ENCODE measurements around the gene C11orf86.

C11orf86 gene

DNA sequence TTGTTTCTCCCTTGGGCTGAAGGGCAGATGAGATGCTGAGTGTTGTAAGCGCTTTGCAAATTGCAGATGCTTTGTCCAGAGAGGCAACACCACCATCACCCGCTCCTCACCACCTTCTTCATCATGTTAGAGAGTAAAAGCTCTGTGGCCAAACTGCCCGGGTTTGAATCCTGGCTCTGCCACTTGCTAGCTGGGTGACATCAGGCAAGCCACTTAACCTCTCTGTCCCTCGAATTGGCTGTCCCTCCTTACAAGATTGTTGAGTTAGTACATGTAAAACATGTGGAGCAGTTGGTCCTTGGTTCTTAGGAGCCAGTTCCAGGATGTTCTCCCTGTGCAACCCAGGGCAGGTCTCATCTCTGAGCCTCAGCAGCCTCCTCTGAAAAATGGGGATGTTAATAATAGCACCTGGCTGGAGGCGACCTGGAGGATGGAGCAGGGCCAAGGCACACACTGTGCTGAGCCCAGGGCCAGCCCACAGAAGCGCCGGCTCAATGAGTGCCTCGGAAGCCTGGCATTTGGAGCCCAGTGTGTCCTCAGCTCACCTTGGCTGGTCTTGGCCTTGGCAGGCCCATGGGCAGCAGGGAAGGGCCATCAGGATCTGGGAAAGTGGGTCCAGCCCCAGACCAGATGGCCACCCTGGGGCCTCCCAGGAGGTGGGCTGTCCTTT lies 10.5 kb downstream of the C11orf86 start:
- no peaks in the 10 kb centered on the region for H3K79me2 ChIP-seq (ENCODE audit: control insufficient read depth, low read length)
- H3K4me3 ChIP-seq (ENCODE audit: low read length) = no peak overlapping the region
- no peaks in the 10 kb centered on the region for H3K9me3 ChIP-seq (ENCODE audit: control insufficient read depth, insufficient read depth, low read length)
- H3F3A ChIP-seq (ENCODE audit: control insufficient read depth, insufficient read depth) = no peaks in the 10 kb centered on the region
- no peaks in the 10 kb centered on the region for H3K9me2 ChIP-seq (replicated peaks; ENCODE audit: control insufficient read depth, low read length)
- H3K27ac ChIP-seq (ENCODE audit: low read depth, low read length) = no peak overlapping the region
- no peaks in the 10 kb centered on the region for H4K20me1 ChIP-seq (ENCODE audit: control insufficient read depth, insufficient read depth, low read depth, low read length)
- TF ChIP-seq EZH2phosphoT487 (IDR thresholded peaks at IDR 0.05; ENCODE audit: borderline replicate concordance, low read length) = no peak
- TF ChIP-seq, protein P1, sequence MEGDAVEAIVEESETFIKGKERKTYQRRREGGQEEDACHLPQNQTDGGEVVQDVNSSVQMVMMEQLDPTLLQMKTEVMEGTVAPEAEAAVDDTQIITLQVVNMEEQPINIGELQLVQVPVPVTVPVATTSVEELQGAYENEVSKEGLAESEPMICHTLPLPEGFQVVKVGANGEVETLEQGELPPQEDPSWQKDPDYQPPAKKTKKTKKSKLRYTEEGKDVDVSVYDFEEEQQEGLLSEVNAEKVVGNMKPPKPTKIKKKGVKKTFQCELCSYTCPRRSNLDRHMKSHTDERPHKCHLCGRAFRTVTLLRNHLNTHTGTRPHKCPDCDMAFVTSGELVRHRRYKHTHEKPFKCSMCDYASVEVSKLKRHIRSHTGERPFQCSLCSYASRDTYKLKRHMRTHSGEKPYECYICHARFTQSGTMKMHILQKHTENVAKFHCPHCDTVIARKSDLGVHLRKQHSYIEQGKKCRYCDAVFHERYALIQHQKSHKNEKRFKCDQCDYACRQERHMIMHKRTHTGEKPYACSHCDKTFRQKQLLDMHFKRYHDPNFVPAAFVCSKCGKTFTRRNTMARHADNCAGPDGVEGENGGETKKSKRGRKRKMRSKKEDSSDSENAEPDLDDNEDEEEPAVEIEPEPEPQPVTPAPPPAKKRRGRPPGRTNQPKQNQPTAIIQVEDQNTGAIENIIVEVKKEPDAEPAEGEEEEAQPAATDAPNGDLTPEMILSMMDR (IDR thresholded peaks at IDR 0.05; ENCODE audit: low read depth, low read length, poor library complexity, severe bottlenecking) = no peak
- no peaks in the 10 kb centered on the region for H3K36me3 ChIP-seq (ENCODE audit: control insufficient read depth, low read length)
- no peak overlapping the region for H3K4me2 ChIP-seq (ENCODE audit: low read length)
- H3K27me3 ChIP-seq (ENCODE audit: control insufficient read depth, low read length) = peaks cover 9% of the 10 kb centered on the region; the same call in 1 of the 2 replicates
- H3K4me1 ChIP-seq (ENCODE audit: control insufficient read depth, low read length) = peaks cover 11% of the 10 kb centered on the region

DNA sequence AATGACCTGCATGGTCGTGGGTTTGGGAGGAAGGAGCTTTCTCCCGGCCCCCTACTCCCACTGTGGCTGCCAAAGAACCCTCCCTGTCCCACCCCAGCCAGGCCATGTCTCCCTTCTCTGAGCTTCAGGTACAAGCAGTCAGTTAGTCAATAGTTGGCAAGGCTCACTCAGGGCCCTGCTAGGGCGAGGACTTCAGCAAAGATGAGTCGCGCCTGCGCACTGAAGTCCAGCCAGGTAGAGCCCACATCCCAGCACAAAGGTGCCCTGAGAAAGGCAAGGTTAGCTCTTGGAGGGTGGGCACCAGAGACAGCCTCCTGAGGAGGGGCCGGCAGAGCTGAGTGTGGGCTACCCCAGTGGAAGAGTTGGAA lies 11.1 kb downstream of the C11orf86 start:
- Histone ChIP-seq H3K4me3 (ENCODE audit: low read length) (no peak overlapping the region), H3K9me2 (replicated peaks; ENCODE audit: control insufficient read depth, low read length) (no peaks in the 10 kb centered on the region), H3K36me3 (ENCODE audit: control insufficient read depth, low read length) (no peaks in the 10 kb centered on the region), H3K27me3 (ENCODE audit: control insufficient read depth, low read length) (peaks cover 9% of the 10 kb centered on the region; the same call in 1 of the 2 replicates), H4K20me1 (ENCODE audit: control insufficient read depth, insufficient read depth, low read depth, low read length) (no peaks in the 10 kb centered on the region), H3K4me2 (ENCODE audit: low read length) (no peak overlapping the region), H3K79me2 (ENCODE audit: control insufficient read depth, low read length) (no peaks in the 10 kb centered on the region), H3F3A (ENCODE audit: control insufficient read depth, insufficient read depth) (no peaks in the 10 kb centered on the region), H3K27ac (ENCODE audit: low read depth, low read length) (no peak overlapping the region), H3K9me3 (ENCODE audit: control insufficient read depth, insufficient read depth, low read length) (no peaks in the 10 kb centered on the region), H3K4me1 (ENCODE audit: control insufficient read depth, low read length) (peaks cover 11% of the 10 kb centered on the region)
- TF ChIP-seq, protein P1 (IDR thresholded peaks at IDR 0.05; ENCODE audit: low read depth, low read length, poor library complexity, severe bottlenecking) = no peak
- no peak for TF ChIP-seq EZH2phosphoT487 (IDR thresholded peaks at IDR 0.05; ENCODE audit: borderline replicate concordance, low read length)

DNA sequence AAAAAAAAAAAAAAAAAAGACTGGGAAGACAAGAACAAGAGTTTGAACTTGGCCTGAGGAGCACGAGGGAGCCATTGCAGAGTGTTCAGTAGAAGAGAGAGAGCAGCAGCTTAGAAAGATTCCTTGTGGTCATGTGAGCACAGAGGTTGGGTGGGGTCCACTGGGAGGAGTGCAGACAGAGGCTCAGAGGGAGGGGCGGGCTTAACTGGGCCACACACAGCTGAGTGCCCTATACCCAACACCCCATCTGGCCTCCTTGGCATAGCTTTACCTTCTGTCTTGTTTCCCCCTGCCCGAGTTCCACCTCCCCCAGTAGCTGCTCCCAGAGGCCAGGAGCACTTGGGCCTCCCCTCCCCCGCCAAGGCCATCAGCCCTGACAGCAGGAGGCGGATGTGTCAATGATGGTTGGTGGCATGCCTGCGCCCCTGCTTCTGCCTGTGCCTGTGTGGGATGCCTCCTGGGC lies 12.1 kb downstream of the C11orf86 start:
- Histone ChIP-seq H3K9me2 (replicated peaks; ENCODE audit: control insufficient read depth, low read length) (no peaks in the 10 kb centered on the region), H3K4me1 (ENCODE audit: control insufficient read depth, low read length) (peaks cover 2% of the 10 kb centered on the region), H3K27ac (ENCODE audit: low read depth, low read length) (no peak overlapping the region), H3F3A (ENCODE audit: control insufficient read depth, insufficient read depth) (no peaks in the 10 kb centered on the region), H3K4me2 (ENCODE audit: low read length) (no peak overlapping the region), H3K27me3 (ENCODE audit: control insufficient read depth, low read length) (peaks cover 9% of the 10 kb centered on the region; the same call in 1 of the 2 replicates), H4K20me1 (ENCODE audit: control insufficient read depth, insufficient read depth, low read depth, low read length) (no peaks in the 10 kb centered on the region), H3K36me3 (ENCODE audit: control insufficient read depth, low read length) (no peaks in the 10 kb centered on the region), H3K79me2 (ENCODE audit: control insufficient read depth, low read length) (no peaks in the 10 kb centered on the region), H3K9me3 (ENCODE audit: control insufficient read depth, insufficient read depth, low read length) (no peaks in the 10 kb centered on the region), H3K4me3 (ENCODE audit: low read length) (no peak overlapping the region)
- TF ChIP-seq, protein P1 (IDR thresholded peaks at IDR 0.05; ENCODE audit: low read depth, low read length, poor library complexity, severe bottlenecking) = no peak
- TF ChIP-seq EZH2phosphoT487 (IDR thresholded peaks at IDR 0.05; ENCODE audit: borderline replicate concordance, low read length) = no peak
